ENCODE data around the gene TEC.

DNA sequence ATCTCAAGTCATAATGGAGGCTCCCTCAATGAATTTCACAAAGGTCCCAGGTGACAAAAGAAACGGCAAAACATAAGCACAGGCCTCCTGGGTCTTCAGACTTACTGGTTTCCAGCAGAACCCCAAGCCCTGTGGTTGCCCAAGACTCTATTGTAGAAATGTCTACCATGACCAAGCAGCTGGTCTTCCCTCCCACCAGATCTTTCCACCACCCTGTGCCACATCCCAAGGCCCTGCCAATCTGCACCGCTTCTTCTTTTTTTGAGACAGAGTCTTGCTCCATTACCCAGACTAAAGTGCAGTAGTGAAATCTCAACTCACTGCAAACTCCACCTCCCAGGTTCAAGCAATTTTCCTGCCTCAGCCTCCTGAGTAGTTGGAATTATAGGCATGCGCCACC is 112.4 kb downstream of the TEC start:
- TF ChIP-seq, protein P1, sequence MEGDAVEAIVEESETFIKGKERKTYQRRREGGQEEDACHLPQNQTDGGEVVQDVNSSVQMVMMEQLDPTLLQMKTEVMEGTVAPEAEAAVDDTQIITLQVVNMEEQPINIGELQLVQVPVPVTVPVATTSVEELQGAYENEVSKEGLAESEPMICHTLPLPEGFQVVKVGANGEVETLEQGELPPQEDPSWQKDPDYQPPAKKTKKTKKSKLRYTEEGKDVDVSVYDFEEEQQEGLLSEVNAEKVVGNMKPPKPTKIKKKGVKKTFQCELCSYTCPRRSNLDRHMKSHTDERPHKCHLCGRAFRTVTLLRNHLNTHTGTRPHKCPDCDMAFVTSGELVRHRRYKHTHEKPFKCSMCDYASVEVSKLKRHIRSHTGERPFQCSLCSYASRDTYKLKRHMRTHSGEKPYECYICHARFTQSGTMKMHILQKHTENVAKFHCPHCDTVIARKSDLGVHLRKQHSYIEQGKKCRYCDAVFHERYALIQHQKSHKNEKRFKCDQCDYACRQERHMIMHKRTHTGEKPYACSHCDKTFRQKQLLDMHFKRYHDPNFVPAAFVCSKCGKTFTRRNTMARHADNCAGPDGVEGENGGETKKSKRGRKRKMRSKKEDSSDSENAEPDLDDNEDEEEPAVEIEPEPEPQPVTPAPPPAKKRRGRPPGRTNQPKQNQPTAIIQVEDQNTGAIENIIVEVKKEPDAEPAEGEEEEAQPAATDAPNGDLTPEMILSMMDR (conservative IDR thresholded peaks at IDR 0.05; ENCODE audit: low read length) = no peak
- no peak for TF ChIP-seq EZH2phosphoT487 (IDR thresholded peaks at IDR 0.05; ENCODE audit: borderline replicate concordance)

All from Loucy (cell line).